ENCODE measurements around the gene RTTN.

DNA sequence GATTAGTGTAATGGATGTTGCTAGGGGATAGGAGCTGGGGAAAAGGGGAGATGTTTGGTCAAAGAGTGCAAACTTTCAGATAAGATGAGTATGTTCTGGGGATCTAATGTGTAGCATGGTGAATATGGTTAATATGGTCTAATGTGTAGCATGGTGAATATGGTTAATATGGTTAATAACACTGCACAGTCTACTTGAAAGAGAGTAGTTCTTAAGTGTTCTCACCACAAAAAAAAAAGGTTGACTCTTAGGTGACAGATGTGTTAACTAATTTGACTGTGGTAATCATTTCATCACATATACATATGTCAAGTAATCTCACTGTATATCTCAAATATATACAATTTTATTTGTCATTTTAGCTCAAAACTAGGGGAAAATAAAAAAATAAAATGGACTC, 136.5 kb downstream of the RTTN start:
- TF ChIP-seq, protein P1, sequence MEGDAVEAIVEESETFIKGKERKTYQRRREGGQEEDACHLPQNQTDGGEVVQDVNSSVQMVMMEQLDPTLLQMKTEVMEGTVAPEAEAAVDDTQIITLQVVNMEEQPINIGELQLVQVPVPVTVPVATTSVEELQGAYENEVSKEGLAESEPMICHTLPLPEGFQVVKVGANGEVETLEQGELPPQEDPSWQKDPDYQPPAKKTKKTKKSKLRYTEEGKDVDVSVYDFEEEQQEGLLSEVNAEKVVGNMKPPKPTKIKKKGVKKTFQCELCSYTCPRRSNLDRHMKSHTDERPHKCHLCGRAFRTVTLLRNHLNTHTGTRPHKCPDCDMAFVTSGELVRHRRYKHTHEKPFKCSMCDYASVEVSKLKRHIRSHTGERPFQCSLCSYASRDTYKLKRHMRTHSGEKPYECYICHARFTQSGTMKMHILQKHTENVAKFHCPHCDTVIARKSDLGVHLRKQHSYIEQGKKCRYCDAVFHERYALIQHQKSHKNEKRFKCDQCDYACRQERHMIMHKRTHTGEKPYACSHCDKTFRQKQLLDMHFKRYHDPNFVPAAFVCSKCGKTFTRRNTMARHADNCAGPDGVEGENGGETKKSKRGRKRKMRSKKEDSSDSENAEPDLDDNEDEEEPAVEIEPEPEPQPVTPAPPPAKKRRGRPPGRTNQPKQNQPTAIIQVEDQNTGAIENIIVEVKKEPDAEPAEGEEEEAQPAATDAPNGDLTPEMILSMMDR (conservative IDR thresholded peaks at IDR 0.05; ENCODE audit: low read length) = no peak
- no peak for TF ChIP-seq EZH2phosphoT487 (IDR thresholded peaks at IDR 0.05; ENCODE audit: borderline replicate concordance)
